SK-N-SH treated with all-trans-retinoic acid at 6 μM for 48 hours (cell line): ENCODE results near the gene RRM1.

Experiments
- ATAC-seq: fragments of 200-7000 bp; cut with Tn5 transposase; 3 replicates; pipeline ENCODE4 v1.9.1; 2020; ENCODE audit warnings: mild to moderate bottlenecking, moderate library complexity
- ARNTL ChIP-seq: fragments of 450-650 bp; formaldehyde crosslinking; IDR thresholded peaks from 2 replicates; pipeline ENCODE4 v1.5.0; 2020; ENCODE audit warnings: low read depth, mild to moderate bottlenecking, moderate library complexity, borderline replicate concordance
- BACH2 ChIP-seq: fragments of 250-450 bp; sonication (Bioruptor Pico); IDR thresholded peaks from 2 replicates; pipeline ENCODE4 v1.9.0; 2021; ENCODE audit warnings: mild to moderate bottlenecking, borderline replicate concordance
- CREB5 ChIP-seq: fragments of 250-450 bp; sonication (Bioruptor Pico); IDR thresholded peaks from 2 replicates; pipeline ENCODE4 v1.5.1; 2020; ENCODE audit warnings: low read depth, mild to moderate bottlenecking, moderate library complexity
- CSDC2 ChIP-seq: fragments of 250-450 bp; sonication (Bioruptor Pico); IDR thresholded peaks from 2 replicates; pipeline ENCODE4 v1.5.0; 2020; ENCODE audit warnings: mild to moderate bottlenecking, moderate library complexity
- CSRNP3 ChIP-seq: fragments of 250-450 bp; sonication (Bioruptor Pico); IDR thresholded peaks from 2 replicates; pipeline ENCODE4 v1.5.1; 2021; ENCODE audit warnings: mild to moderate bottlenecking, moderate library complexity
- ESRRG ChIP-seq: fragments of 250-450 bp; sonication (Bioruptor Pico); IDR thresholded peaks from 2 replicates; pipeline ENCODE4 v1.6.1; 2021; ENCODE audit warnings: mild to moderate bottlenecking
- GLIS3 ChIP-seq: fragments of 250-450 bp; sonication (Bioruptor Pico); IDR thresholded peaks from 2 replicates; pipeline ENCODE4 v1.5.0; 2020; ENCODE audit warnings: mild to moderate bottlenecking, moderate library complexity
- OSR1 ChIP-seq: fragments of 250-450 bp; sonication (Bioruptor Pico); IDR thresholded peaks from 2 replicates; pipeline ENCODE4 v1.8.0; 2022; ENCODE audit warnings: moderate library complexity, mild to moderate bottlenecking, inconsistent platforms
- PATZ1 ChIP-seq: fragments of 250-450 bp; sonication (Bioruptor Pico); IDR thresholded peaks from 2 replicates; pipeline ENCODE4 v1.8.0; 2020; ENCODE audit warnings: mild to moderate bottlenecking, moderate library complexity, borderline replicate concordance
- POU6F1 ChIP-seq: fragments of 250-450 bp; sonication (Bioruptor Pico); IDR thresholded peaks from 2 replicates; pipeline ENCODE4 v1.8.0; 2021; ENCODE audit warnings: low read depth, mild to moderate bottlenecking, moderate library complexity, borderline replicate concordance
- PPARA ChIP-seq: fragments of 250-450 bp; sonication (Bioruptor Pico); IDR thresholded peaks from 2 replicates; pipeline ENCODE4 v1.5.0; 2020; ENCODE audit warnings: mild to moderate bottlenecking, borderline replicate concordance
- RARB ChIP-seq: fragments of 250-450 bp; sonication (Bioruptor Pico); IDR thresholded peaks from 2 replicates; pipeline ENCODE4 v1.8.0; 2021; ENCODE audit warnings: mild to moderate bottlenecking, moderate library complexity
- TCF4 ChIP-seq: fragments of 250-450 bp; sonication (Bioruptor Pico); IDR thresholded peaks from 2 replicates; pipeline ENCODE4 v1.8.0; 2021; ENCODE audit warnings: mild to moderate bottlenecking, moderate library complexity, borderline replicate concordance
- TOX ChIP-seq: fragments of 250-450 bp; sonication (Bioruptor Pico); IDR thresholded peaks from 2 replicates; pipeline ENCODE4 v1.8.0; 2021; ENCODE audit warnings: mild to moderate bottlenecking, moderate library complexity, borderline replicate concordance
- TSHZ2 ChIP-seq: fragments of 250-450 bp; sonication (Bioruptor Pico); IDR thresholded peaks from 2 replicates; pipeline ENCODE4 v1.5.0; 2020; ENCODE audit warnings: mild to moderate bottlenecking, moderate library complexity
- ZC3H10 ChIP-seq: fragments of 250-450 bp; sonication (Bioruptor Pico); IDR thresholded peaks from 2 replicates; pipeline ENCODE4 v1.5.1; 2021; ENCODE audit warnings: mild to moderate bottlenecking, moderate library complexity
- ZFP3 ChIP-seq: fragments of 250-450 bp; sonication (Bioruptor Pico); IDR thresholded peaks from 2 replicates; pipeline ENCODE4 v1.5.0; 2020; ENCODE audit warnings: mild to moderate bottlenecking, moderate library complexity
- ZFP30 ChIP-seq: fragments of 450-650 bp; formaldehyde crosslinking; IDR thresholded peaks from 2 replicates; pipeline ENCODE4 v1.5.0; 2022; ENCODE audit warnings: mild to moderate bottlenecking, moderate library complexity
- ZNF70 ChIP-seq: fragments of 450-650 bp; formaldehyde crosslinking; IDR thresholded peaks from 2 replicates; pipeline ENCODE4 v1.5.0; 2020; ENCODE audit warnings: mild to moderate bottlenecking, moderate library complexity
- ZNF8 ChIP-seq: fragments of 450-650 bp; formaldehyde crosslinking; IDR thresholded peaks from 2 replicates; pipeline ENCODE4 v1.5.0; 2020; ENCODE audit warnings: mild to moderate bottlenecking, moderate library complexity

Gene RRM1

GRCh38 chr11:4074266-4074665 lies 20.3 kb upstream of the RRM1 start (continued):
- no peak for TF ChIP-seq CSRNP3 (CRISPR knock-in tag)

- no peak for ATAC-seq
- TF ChIP-seq CSRNP3 (CRISPR knock-in tag) (no peak), TSHZ2 (no peak), ZNF70 (no peak), CSDC2 (CRISPR knock-in tag) (no peak), TOX (CRISPR knock-in tag) (no peak), ZC3H10 (CRISPR knock-in tag) (no peak), PPARA (CRISPR knock-in tag) (no peak), TCF4 (no peak), RARB (CRISPR knock-in tag) (no peak), ZFP30 (CRISPR knock-in tag) (no peak), GLIS3 (CRISPR knock-in tag) (no peak), PATZ1 (CRISPR knock-in tag) (no peak), POU6F1 (CRISPR knock-in tag) (no peak), OSR1 (no peak)
Measured at GRCh38 chr11:4076774-4077173, 17.8 kb upstream of the RRM1 start.

- TF ChIP-seq ARNTL (no peak), ZC3H10 (CRISPR knock-in tag) (no peak), ESRRG (CRISPR knock-in tag) (no peak), RARB (CRISPR knock-in tag) (no peak), BACH2 (CRISPR knock-in tag) (no peak), OSR1 (no peak), TSHZ2 (no peak), TOX (CRISPR knock-in tag) (no peak), TCF4 (no peak), CSRNP3 (CRISPR knock-in tag) (no peak), PPARA (CRISPR knock-in tag) (no peak), ZFP30 (CRISPR knock-in tag) (no peak), ZFP3 (CRISPR knock-in tag) (no peak), POU6F1 (CRISPR knock-in tag) (no peak), ZNF8 (CRISPR knock-in tag) (no peak), CREB5 (CRISPR knock-in tag) (no peak), GLIS3 (CRISPR knock-in tag) (no peak)
- TF ChIP-seq, all 23 proteins: peak for 0
- ATAC-seq: no peak
Measured at GRCh38 chr11:4083198-4083597, 11.4 kb upstream of the RRM1 start.
